BE2C (cell line): ENCODE data around the gene TOP3B.

ENCODE experiments used
- DNase-seq: peaks from one replicate; pipeline ENCODE4 v3.0.0-alpha.2; 2020
- H3K27me3 ChIP-seq: fragments of 250-450 bp; sonication (Bioruptor Pico); 2 replicates; pipeline ENCODE4 v1.5.1; 2020; ENCODE audit warnings: mild to moderate bottlenecking
- H3K36me3 ChIP-seq: fragments of 250-450 bp; sonication (Bioruptor Pico); 2 replicates; pipeline ENCODE4 v1.5.1; 2020; ENCODE audit warnings: mild to moderate bottlenecking
- H3K4me1 ChIP-seq: fragments of 250-450 bp; sonication (Bioruptor Pico); 2 replicates; pipeline ENCODE4 v1.5.1; 2020
- H3K4me3 ChIP-seq: 2 replicates; pipeline ENCODE4 v1.5.1; 2011; ENCODE audit warnings: low read depth, low read length
- H3K9me3 ChIP-seq: fragments of 250-450 bp; sonication (Bioruptor Pico); 2 replicates; pipeline ENCODE4 v1.5.1; 2020
- TF ChIP-seq, protein P1 (sequence below): IDR thresholded peaks from 2 replicates; pipeline ENCODE4 v1.5.1; 2012; ENCODE audit warnings: mild to moderate bottlenecking, low read depth, low read length

Gene TOP3B

DNA sequence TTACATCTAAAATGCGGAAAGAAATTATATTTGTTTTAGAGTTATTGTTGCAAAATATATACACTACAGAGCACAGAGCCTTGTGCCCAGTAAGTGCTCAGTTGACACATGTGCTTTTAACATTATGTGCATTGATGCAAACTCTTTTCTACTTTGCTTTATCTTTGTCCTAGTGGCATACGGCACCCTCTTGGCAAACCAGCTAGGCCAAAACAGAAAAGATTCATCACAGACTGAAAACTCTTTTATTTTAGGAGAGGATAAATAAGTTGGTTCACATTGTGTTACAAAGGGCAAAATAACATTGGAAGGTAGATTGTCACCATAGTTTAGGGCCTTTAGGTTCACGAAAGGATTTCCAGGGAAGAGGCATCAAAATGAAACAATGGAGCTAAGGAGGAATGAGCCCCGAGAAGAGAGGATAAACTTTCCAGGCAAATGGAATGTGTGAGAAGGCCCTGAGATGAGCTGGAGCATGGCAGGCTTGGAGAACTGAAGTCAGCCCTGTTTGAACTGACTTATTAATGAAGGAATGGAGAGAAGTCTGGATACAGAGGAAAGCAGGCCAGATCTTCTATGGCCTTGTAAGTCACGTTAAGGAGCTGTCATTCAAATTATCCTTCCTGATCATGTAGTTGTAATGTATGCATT lies 23.5 kb upstream of the TOP3B start:
- Histone ChIP-seq H3K4me1 (no peaks in the 10 kb centered on the region), H3K4me3 (no peak overlapping the region), H3K27me3 (peaks cover 27% of the 10 kb centered on the region), H3K36me3 (no peaks in the 10 kb centered on the region), H3K9me3 (no peaks in the 10 kb centered on the region)
- DNase-seq, result no peak
- TF ChIP-seq, protein P1, sequence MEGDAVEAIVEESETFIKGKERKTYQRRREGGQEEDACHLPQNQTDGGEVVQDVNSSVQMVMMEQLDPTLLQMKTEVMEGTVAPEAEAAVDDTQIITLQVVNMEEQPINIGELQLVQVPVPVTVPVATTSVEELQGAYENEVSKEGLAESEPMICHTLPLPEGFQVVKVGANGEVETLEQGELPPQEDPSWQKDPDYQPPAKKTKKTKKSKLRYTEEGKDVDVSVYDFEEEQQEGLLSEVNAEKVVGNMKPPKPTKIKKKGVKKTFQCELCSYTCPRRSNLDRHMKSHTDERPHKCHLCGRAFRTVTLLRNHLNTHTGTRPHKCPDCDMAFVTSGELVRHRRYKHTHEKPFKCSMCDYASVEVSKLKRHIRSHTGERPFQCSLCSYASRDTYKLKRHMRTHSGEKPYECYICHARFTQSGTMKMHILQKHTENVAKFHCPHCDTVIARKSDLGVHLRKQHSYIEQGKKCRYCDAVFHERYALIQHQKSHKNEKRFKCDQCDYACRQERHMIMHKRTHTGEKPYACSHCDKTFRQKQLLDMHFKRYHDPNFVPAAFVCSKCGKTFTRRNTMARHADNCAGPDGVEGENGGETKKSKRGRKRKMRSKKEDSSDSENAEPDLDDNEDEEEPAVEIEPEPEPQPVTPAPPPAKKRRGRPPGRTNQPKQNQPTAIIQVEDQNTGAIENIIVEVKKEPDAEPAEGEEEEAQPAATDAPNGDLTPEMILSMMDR, result no peak

DNA sequence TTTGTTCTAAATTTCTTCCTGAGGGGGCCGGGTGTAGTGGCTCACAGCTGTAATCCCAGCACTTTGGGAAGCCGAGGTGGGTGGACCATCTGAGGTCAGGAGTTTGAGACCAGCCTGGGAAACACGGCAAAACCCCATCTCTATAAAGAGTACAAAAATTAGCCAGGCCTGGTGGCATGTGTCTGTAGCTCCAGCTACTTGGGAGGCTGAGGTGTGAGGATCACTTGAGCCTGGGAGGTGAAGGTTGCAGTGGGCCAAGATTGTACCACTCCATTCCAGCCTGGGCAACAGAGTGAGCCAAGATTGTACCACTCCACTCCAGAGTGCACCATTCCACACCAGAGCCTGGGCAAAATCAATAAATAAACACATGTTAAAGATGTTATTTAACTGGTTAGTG lies 20.6 kb upstream of the TOP3B start:
- Histone ChIP-seq H3K27me3 (peaks cover 37% of the 10 kb centered on the region), H3K4me1 (no peaks in the 10 kb centered on the region), H3K36me3 (no peaks in the 10 kb centered on the region), H3K9me3 (no peaks in the 10 kb centered on the region), H3K4me3 (no peak overlapping the region)
- DNase-seq, result no peak
- TF ChIP-seq, protein P1, result no peak

DNA sequence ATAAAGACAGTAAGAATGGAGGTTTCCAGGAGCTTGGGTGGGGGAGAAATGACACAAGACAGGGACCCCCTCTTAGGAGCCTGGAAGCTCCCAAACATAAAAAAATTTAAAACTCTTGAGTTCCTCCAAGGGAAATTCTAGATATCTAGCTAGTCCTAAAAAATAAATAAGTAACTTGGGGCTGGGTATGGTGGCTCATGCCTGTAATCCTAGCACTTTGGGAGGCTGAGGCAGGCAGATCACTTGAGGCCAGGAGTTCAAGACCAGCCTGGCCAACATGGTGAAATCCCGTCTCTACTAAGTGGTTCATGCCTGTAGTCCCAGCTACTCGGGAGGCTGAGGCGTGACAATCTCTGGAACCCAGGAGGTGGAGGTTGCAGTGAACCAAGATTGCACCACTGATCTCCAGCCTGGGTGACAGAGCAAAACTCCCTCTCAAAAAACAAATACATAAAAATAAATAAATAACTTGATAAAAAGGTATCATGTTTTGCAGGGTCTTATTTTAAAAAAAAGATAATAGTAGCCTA lies 20.0 kb upstream of the TOP3B start:
- peaks cover 37% of the 10 kb centered on the region for H3K27me3 ChIP-seq
- no peak overlapping the region for H3K4me3 ChIP-seq
- no peaks in the 10 kb centered on the region for H3K9me3 ChIP-seq
- H3K4me1 ChIP-seq, result no peaks in the 10 kb centered on the region
- TF ChIP-seq, protein P1, result no peak
- no peaks in the 10 kb centered on the region for H3K36me3 ChIP-seq
- DNase-seq, result no peak

DNA sequence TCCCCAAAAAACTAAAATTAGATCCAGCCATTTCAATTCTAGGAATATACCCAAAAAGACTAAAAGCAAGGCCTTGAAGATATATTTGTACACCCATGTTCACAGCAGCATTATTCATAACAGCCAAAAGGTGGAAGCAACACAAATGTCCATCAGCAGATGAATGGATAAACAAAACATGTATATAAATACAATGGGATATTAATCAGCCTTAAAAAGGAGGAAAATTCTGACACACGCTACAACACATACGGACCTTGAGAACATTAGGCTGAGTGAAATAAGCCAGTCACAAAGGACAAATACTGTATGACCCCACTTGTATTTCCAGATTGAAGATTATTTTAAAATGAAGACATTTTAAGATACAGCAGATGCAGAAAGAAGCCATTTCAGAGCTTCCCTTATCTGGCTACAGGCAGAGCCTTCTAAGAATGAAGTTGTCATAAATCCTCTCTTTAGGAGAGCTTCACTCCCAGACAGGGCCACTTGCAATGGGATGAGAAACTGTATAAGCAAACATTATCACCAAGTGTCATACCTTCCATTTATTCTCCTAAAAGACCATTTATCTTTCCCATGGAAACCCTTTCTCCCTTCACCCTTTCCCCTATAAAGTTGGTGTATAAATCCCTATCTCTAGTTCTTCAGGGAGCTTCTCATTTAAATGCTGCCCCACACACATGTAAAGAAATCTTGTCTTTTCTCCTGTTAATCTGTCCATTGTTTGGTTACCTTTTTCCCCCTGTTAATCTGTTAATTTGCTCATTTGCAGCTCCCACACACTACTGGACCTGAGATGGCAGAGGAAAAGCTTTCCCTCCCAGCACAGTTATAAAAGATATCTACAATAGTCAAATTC lies 19.3 kb upstream of the TOP3B start:
- DNase-seq, result no peak
- no peaks in the 10 kb centered on the region for H3K9me3 ChIP-seq
- no peak overlapping the region for H3K4me3 ChIP-seq
- H3K27me3 ChIP-seq, result peaks cover 37% of the 10 kb centered on the region
- H3K4me1 ChIP-seq, result no peaks in the 10 kb centered on the region
- H3K36me3 ChIP-seq, result no peaks in the 10 kb centered on the region
- TF ChIP-seq, protein P1, result no peak

DNA sequence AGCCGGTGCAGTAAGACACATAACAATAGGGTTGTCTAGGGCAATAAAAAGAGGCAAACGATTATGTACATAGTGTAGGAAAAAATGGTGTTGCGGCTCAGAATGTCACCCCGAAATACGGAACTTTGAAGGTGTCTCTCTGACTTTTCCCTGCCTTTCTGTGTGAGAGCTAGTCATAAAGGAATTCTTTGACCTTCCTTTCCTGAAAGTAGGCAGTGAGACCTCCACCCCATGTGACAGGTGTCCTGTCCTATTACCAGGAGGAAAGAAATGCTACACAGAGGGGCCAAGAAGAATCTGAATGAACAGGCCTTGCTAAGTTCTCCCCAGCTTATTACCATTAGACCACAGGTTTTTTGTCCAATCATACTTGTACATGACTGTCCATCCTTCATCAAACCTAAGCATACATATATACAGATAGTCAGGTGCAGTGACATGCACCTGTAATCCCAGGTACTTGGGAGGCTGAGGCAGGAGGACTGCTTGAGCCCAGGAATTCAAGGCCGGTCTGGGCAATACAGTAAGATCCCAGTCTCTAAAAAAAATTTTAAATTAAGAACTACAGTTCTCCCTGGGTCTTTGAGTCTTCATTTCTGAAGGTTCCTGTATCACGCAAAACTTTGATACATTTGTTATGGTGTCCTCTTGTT lies 16.1 kb upstream of the TOP3B start:
- H3K4me3 ChIP-seq, result no peak overlapping the region
- no peaks in the 10 kb centered on the region for H3K9me3 ChIP-seq
- no peaks in the 10 kb centered on the region for H3K36me3 ChIP-seq
- no peak for DNase-seq
- no peaks in the 10 kb centered on the region for H3K4me1 ChIP-seq
- H3K27me3 ChIP-seq, result peaks cover 37% of the 10 kb centered on the region
- TF ChIP-seq, protein P1, result no peak
